Kidney tubule cell (primary cell): Measurements from ENCODE around the gene ZNF658.
"Not testable (repeated sequence)": the region's sequence is repeated elsewhere in the genome, so short reads cannot be mapped to it uniquely, and the experiment has no call there.

ENCODE experiments used
- DNase-seq: peaks from one replicate; pipeline ENCODE4 v3.0.0-alpha.2; 2018; ENCODE audit warnings: low spot score

ZNF658 gene

GRCh38 chr9:66900490-66901131 lies at the start of gene ZNF658:
Gene ZNF658 (plus strand): TSS chr9:66900725. CDS start chr9:66903562, 2,837 bp downstream.
- DNase-seq: peak; percentile 94

GRCh38 chr9:66861732-66862131 lies 38.8 kb upstream of the ZNF658 start:
- DNase-seq: not testable (repeated sequence)

GRCh38 chr9:66868660-66869059 lies 31.9 kb upstream of the ZNF658 start:
- not testable (repeated sequence) for DNase-seq

GRCh38 chr9:66880605-66881004 lies 19.9 kb upstream of the ZNF658 start:
- not testable (repeated sequence) for DNase-seq

- DNase-seq: not testable (repeated sequence)
Measured at GRCh38 chr9:66881847-66882246, 18.7 kb upstream of the ZNF658 start.

- DNase-seq: not testable (repeated sequence)
Measured at GRCh38 chr9:66890334-66890733, 10.2 kb upstream of the ZNF658 start.

GRCh38 chr9:66901141-66901540 lies 616 bp downstream of the ZNF658 start:
- not testable (repeated sequence) for DNase-seq

GRCh38 chr9:66909560-66909959 lies 9.0 kb downstream of the ZNF658 start:
- peak; percentile 0 for DNase-seq

GRCh38 chr9:66920072-66920471 lies 19.5 kb downstream of the ZNF658 start:
- DNase-seq: not testable (repeated sequence)

GRCh38 chr9:66936194-66936870 lies 35.8 kb downstream of the ZNF658 start:
- not testable (repeated sequence) for DNase-seq

GRCh38 chr9:66937662-66938061 lies 37.1 kb downstream of the ZNF658 start:
- not testable (repeated sequence) for DNase-seq

GRCh38 chr9:66938322-66938721 lies 37.8 kb downstream of the ZNF658 start:
- DNase-seq: not testable (repeated sequence)

- not testable (repeated sequence) for DNase-seq
Measured at GRCh38 chr9:66939878-66940830, 39.6 kb downstream of the ZNF658 start.

GRCh38 chr9:66942400-66943155 lies 42.1 kb downstream of the ZNF658 start:
- peak; percentile 1 for DNase-seq

GRCh38 chr9:66952576-66952975 lies 52.1 kb downstream of the ZNF658 start:
- DNase-seq: peak; percentile 1
